Esophagus muscularis mucosa (tissue), 4 donors: ENCODE measurements around the gene KCTD11. TPM values are rescaled to one million over a fixed set of nuclear protein-coding genes. Genes with fewer than 3 reads are reported as not detected.

Source experiments
- DNase-seq: peaks from one replicate; pipeline ENCODE4 v3.0.0-alpha.2; 2017; ENCODE audit errors: extremely low spot score
- H3K27ac ChIP-seq, 4 donors: fragments of 200-600 bp; sonication (generic); replicated peaks in 1 of 4; 1 replicate in 3 of 4; 2 replicates in 1 of 4; pipeline ENCODE4 v1.5.1; 2016 to 2019; ENCODE audit warnings: mild to moderate bottlenecking in 1 of 4
- H3K27me3 ChIP-seq, 4 donors: fragments of 200-600 bp; sonication (generic); one replicate each; pipeline versions ENCODE4 v1.5.1 to v1.6.0; 2016 to 2019
- H3K36me3 ChIP-seq, 4 donors: fragments of 200-600 bp; sonication (generic); one replicate each; pipeline ENCODE4 v1.5.1; 2016 to 2019
- H3K4me1 ChIP-seq, 4 donors: fragments of 200-600 bp; sonication (generic); one replicate each; pipeline ENCODE4 v1.5.1; 2016 to 2019
- H3K4me3 ChIP-seq, 4 donors: fragments of 200-600 bp; sonication (generic); 1 replicate in 2 of 4; 2 replicates in 2 of 4; pipeline ENCODE4 v1.5.1; 2016 to 2019; ENCODE audit warnings: mild to moderate bottlenecking in 4 of 4, moderate library complexity in 1 of 4
- H3K9me3 ChIP-seq, 4 donors: fragments of 200-600 bp; sonication (generic); 1 replicate in 3 of 4; 2 replicates in 1 of 4; pipeline ENCODE4 v1.5.1; 2016 to 2019
- CTCF ChIP-seq, 3 experiments: fragments of 200-600 bp in 2 of 3; fragments of 450-650 bp in 1 of 3; sonication (generic) in 2 of 3; IDR thresholded peaks; one replicate each; pipeline ENCODE4 v1.5.1; 2017 to 2019; ENCODE audit warnings: antibody characterized with exemption in 3 of 3, mild to moderate bottlenecking in 2 of 3, moderate library complexity in 1 of 3
- EP300 ChIP-seq: sonication (generic); formaldehyde crosslinking; IDR thresholded peaks from one replicate; pipeline ENCODE4 v1.6.1; 2017; ENCODE audit warnings: antibody characterized with exemption
- POLR2A ChIP-seq: fragments of 450-650 bp; IDR thresholded peaks from one replicate; pipeline ENCODE4 v1.6.1; 2017; ENCODE audit warnings: antibody characterized with exemption, moderate library complexity, mild to moderate bottlenecking, low read depth
- POLR2AphosphoS5 ChIP-seq, 2 donors: sonication (generic); formaldehyde crosslinking; IDR thresholded peaks; one replicate each; pipeline ENCODE4 v1.6.1; 2017; ENCODE audit warnings: antibody characterized with exemption in 2 of 2
- WGBS: methylation state at CpG from one replicate; pipeline ENCODE4 v1.1.5; 2018; 5-methylcytosine and 5-hydroxymethylcytosine counted together
- intact Hi-C: fragments of 100-400 bp; cut with DNase I; formaldehyde crosslinking; loops from one replicate; pipeline ENCODE4 v1.15.1; 2023
- total RNA-seq, 4 donors: library from RNA; depleted of rRNA; stranded (reverse); fragments of >200 nt; gene quantifications; one replicate each; pipeline versions ENCODE4 v1.1.0 to v1.2.1, GENCODE V29; 2016

KCTD11 gene
- total RNA-seq, 4 donors from 2014 or later: 9.1 to 18.2 (median 13.3) TPM

- 86% methylated on average over 25 of the region's 37 CpGs for WGBS
- no peak for DNase-seq
Observed at GRCh38 chr17:7352910-7353635, 1.1 kb downstream of the KCTD11 start.

GRCh38 chr17:7354262-7354843 lies 2.4 kb downstream of the KCTD11 start:
- H3K27me3 ChIP-seq: no peaks in the 10 kb centered on the region
- TF ChIP-seq CTCF (IDR thresholded peaks at IDR 0.05): no peak
- WGBS: 69% methylated on average over 8 of the region's 9 CpGs

More at GRCh38 chr17:7352910-7353635, 1.1 kb downstream of the KCTD11 start:
- Histone ChIP-seq H3K4me3 (peak overlapping the region; percentile 86 to 98 (median 90)), H3K36me3 (no peaks in the 10 kb centered on the region), H3K27me3 (no peaks in the 10 kb centered on the region), H3K9me3 (no peaks in the 10 kb centered on the region), H3K27ac (peak overlapping the region; percentile 98 to 100 (median 99)), H3K4me1 (peaks cover 24 to 76% (median 70%) of the 10 kb centered on the region in 4 donors)
- intact Hi-C loops: loop anchor here (5.0 kb wide), 1 partner anchor 49 kb away; the partner anchor contains the start of gene TMEM256
- no peak for TF ChIP-seq POLR2A
- no peak for TF ChIP-seq EP300
- no peak for TF ChIP-seq CTCF (IDR thresholded peaks at IDR 0.05)
- TF ChIP-seq POLR2AphosphoS5 (IDR thresholded peaks at IDR 0.05): no peak

GRCh38 chr17:7355053-7355452 lies 3.1 kb downstream of the KCTD11 start, which contains the start of gene TMEM95:
TSS of gene TMEM95 (plus strand) at chr17:7355156. CDS start at chr17:7355205, 49 bp downstream.
- intact Hi-C loops: loop anchor here (2.0 kb wide), 1 partner anchor 206 kb away; the partner anchor contains the start of gene SENP3
- Histone ChIP-seq H3K27me3 (no peaks in the 10 kb centered on the region), H3K36me3 (no peaks in the 10 kb centered on the region), H3K4me1 (peaks cover 15 to 57% (median 54%) of the 10 kb centered on the region in 4 donors), H3K27ac (peak within 1 kb of the TSS; percentile 1 to 98 (median 60)), H3K9me3 (no peaks in the 10 kb centered on the region), H3K4me3 (peak within 1 kb of the TSS in 2 of 4 donors; percentile 13 to 23)
- no peak for DNase-seq
- TF ChIP-seq POLR2A (no peak), POLR2AphosphoS5 (IDR thresholded peaks at IDR 0.05) (peak in 1 of 2 donors; percentile 52)
- no CpG with 5 or more reads among the region's 10 CpGs for WGBS

More at GRCh38 chr17:7354262-7354843, 2.4 kb downstream of the KCTD11 start:
- no peak for DNase-seq
- intact Hi-C loops: loop anchor here (2.0 to 5.0 kb wide), 2 partner anchors 48 to 206 kb away; partner anchors contain the start of genes SENP3 and TMEM256
- Histone ChIP-seq H3K36me3 (no peaks in the 10 kb centered on the region), H3K9me3 (no peaks in the 10 kb centered on the region), H3K4me3 (no peak overlapping the region), H3K4me1 (peaks cover 20 to 64% (median 61%) of the 10 kb centered on the region in 4 donors), H3K27ac (peak overlapping the region in 2 of 4 donors; percentile 75 to 98)

- Histone ChIP-seq H3K36me3 (no peaks in the 10 kb centered on the region), H3K9me3 (no peaks in the 10 kb centered on the region), H3K4me3 (peak overlapping the region in 1 of 4 donors; percentile 23), H3K27me3 (no peaks in the 10 kb centered on the region), H3K4me1 (peaks cover 15 to 52% (median 49%) of the 10 kb centered on the region in 4 donors), H3K27ac (peak overlapping the region in 3 of 4 donors; percentile 33 to 75 (median 45))
- WGBS: 78% methylated on average over 8 of the region's 8 CpGs
- TF ChIP-seq POLR2AphosphoS5 (IDR thresholded peaks at IDR 0.05) (no peak), CTCF (IDR thresholded peaks at IDR 0.05) (no peak), EP300 (no peak), POLR2A (no peak)
- no peak for DNase-seq
- intact Hi-C loops: loop anchor here (2.0 kb wide), 1 partner anchor 205 kb away; the partner anchor contains the start of gene SENP3
Observed at GRCh38 chr17:7355573-7355972, 3.6 kb downstream of the KCTD11 start.

GRCh38 chr17:7356072-7356549 lies 4.1 kb downstream of the KCTD11 start:
- TF ChIP-seq POLR2AphosphoS5 (IDR thresholded peaks at IDR 0.05) (peak in 1 of 2 donors; percentile 74), POLR2A (no peak), CTCF (IDR thresholded peaks at IDR 0.05) (peak; percentile 83 to 93 (median 89))
- intact Hi-C loops: loop anchor here (2.0 kb wide), 1 partner anchor 81 kb away; no protein-coding TSS in a partner anchor
- peaks cover 15 to 47% (median 44%) of the 10 kb centered on the region in 4 donors for H3K4me1 ChIP-seq
- H3K36me3 ChIP-seq: no peaks in the 10 kb centered on the region
- peak overlapping the region; percentile 11 to 75 (median 39) for H3K27ac ChIP-seq
- no peak for DNase-seq
- 57% methylated on average over 2 of the region's 12 CpGs for WGBS
- no peaks in the 10 kb centered on the region for H3K9me3 ChIP-seq
- H3K4me3 ChIP-seq: peak overlapping the region in 2 of 4 donors; percentile 13 to 23
- H3K27me3 ChIP-seq: no peaks in the 10 kb centered on the region
